D721Med (cell line): ENCODE data around the gene CSNK2B.

ENCODE experiments used
- DNase-seq: peaks from one replicate; pipeline ENCODE4 v3.0.0; 2011; ENCODE audit warnings: low spot score; ENCODE audit not compliant: insufficient read length
- FAIRE-seq: peaks from 2 replicates; lab custom pipeline; 2011; peaks lifted over from hg19 to GRCh38; lab: Jason Lieb, UNC
- CTCF ChIP-seq: IDR thresholded peaks from 2 replicates; pipeline ENCODE4 v1.5.1; 2012; ENCODE audit warnings: mild to moderate bottlenecking, control low read depth; ENCODE audit not compliant: insufficient read depth; ENCODE audit errors: missing control alignments

The CSNK2B gene

GRCh38 chr6:31631209-31631608, 34.7 kb upstream of the CSNK2B start:
- TF ChIP-seq CTCF, result no peak
- no peak for DNase-seq
- no peak for FAIRE-seq

- DNase-seq (no peak), FAIRE-seq (no peak)
- no peak for TF ChIP-seq CTCF
Measured at GRCh38 chr6:31631681-31632278, 34.1 kb upstream of the CSNK2B start.

- no peak for TF ChIP-seq CTCF
- FAIRE-seq (no peak), DNase-seq (no peak)
Measured at GRCh38 chr6:31632279-31632946, 33.5 kb upstream of the CSNK2B start.

- FAIRE-seq (no peak), DNase-seq (no peak)
- no peak for TF ChIP-seq CTCF
Measured at GRCh38 chr6:31633447-31633846, 32.4 kb upstream of the CSNK2B start.

- DNase-seq (no peak), FAIRE-seq (no peak)
- no peak for TF ChIP-seq CTCF
Measured at GRCh38 chr6:31634131-31634530, 31.7 kb upstream of the CSNK2B start.

- FAIRE-seq (no peak), DNase-seq (no peak)
- TF ChIP-seq CTCF, result no peak
Measured at GRCh38 chr6:31634969-31635575, 30.8 kb upstream of the CSNK2B start.
